Right kidney (tissue), 1 donor: Measurements from ENCODE around the gene SLC25A19.
A peak's percentile ranks its signal among the peaks of the same experiment; 100 is the strongest.
"Not testable (repeated sequence)": the region's sequence is repeated elsewhere in the genome, so short reads cannot be mapped to it uniquely, and the experiment has no call there.

Source experiments
- DNase-seq: peaks from one replicate; pipeline ENCODE4 v3.0.0-alpha.2; 2016

SLC25A19 gene

GRCh38 chr17:75301502-75302206 is 12.4 kb upstream of the SLC25A19 start:
- DNase-seq, result no peak

GRCh38 chr17:75301049-75301448 is 11.8 kb upstream of the SLC25A19 start:
- DNase-seq, result no peak

DNA sequence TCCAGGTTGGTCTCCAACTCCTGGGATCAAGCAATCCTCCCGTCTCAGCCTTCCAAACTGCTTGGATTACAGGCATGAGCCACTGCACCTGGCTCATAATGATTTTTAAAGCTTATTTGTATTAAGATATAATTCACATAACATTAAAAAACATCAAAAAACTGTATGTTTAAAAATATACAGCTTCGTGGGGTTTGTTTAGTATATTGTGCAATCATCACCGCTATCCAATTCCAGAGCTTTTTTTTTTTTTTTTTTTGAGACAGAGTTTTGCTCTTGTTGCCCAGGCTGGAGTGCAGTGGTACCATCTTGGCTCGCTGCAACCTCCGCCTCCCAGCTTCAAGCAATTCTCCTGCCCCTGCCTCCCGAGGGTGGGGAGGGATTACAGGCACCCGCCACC is 11.0 kb upstream of the SLC25A19 start:
- no peak for DNase-seq

DNA sequence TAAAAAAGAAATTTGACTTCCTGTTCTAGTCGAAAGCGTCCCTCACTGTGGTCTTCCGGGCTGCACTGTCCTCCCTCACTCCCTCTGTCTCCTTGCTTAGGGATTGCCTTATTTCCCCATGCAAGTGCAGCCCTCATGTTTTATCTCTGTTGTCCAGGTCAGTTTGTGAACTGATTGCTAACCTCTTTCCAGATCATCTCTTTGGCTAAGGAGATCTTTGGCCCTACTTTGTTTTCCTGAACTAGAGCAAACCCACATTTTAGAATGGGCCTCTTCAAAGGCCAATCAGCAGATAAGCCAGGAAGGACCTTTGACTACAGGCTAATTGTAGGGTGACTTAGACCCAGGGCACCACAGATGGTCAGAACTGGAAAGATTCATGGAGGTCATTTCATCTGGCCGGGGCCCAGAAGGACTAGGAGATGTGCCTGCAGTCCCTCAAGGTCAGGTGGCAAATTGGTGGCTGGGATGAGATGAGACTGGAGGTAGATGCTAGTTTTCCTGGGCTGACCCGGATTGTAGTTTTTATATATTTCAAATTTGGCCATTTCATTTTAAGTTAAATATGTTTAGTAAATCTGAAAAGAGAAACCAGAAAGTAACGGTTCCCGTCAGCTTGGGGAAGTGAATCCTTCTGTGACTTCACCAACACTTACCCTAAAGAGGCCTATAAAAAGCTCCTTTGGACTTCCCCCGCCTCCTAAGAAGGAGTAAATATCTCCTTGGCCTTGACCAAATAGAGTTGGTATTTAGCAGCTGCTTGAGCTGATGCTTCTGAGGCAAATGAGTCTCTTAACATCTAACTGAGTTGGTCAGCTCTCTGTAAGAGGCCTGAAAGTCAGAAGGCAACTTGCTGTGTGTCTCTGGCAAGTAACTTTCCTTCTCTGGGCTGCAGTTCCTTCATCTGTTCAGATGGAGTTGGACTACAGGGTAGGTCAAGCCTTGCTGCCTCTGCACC is 6.2 kb upstream of the SLC25A19 start:
- no peak for DNase-seq

- not testable (repeated sequence) for DNase-seq
Measured at GRCh38 chr17:75292810-75293448, 3.7 kb upstream of the SLC25A19 start.

DNA sequence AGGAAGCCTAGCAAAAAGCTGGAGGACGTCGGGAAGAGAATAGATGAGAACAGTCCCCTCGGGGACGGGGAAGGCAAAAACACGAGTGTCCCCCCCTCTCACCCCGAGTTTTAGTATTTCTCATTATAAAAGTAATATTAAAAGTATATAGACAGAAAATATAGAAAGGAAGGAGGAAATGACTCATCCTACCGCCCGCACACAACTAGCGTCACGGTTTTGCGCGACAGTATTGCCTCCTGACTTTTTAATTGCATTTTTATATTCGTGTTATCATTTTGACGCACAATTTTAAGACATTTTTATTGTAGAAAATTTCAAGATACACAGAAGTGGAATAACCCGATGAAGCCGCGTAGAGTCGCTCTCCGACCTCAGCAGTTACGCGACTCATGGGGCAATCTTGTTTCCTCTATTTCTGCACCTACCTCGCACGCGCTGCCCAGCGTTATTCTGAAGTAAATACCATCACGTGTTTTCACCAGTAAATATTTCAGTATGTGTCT is 652 bp upstream of the SLC25A19 start:
- DNase-seq, result no peak

DNA sequence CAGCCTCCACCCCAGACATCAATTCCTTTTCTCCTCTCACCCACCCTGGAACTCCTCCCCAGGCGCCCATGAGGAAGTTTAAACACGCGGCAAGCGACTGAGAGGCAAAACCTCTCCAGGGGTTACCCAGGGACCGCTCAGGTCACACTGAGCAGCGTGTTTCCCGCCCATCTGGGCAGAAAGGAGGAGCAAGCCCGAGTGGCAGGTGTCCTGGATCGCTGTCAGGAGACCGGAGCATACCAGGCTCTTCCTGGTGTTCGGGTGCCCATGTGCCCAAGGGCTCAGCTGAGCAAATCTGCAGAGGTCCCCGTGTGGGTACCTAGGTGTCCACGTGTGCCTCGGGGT is 491 bp downstream of the SLC25A19 start:
- DNase-seq, result no peak

GRCh38 chr17:75288359-75288758 is 874 bp downstream of the SLC25A19 start:
- DNase-seq, result no peak

DNA sequence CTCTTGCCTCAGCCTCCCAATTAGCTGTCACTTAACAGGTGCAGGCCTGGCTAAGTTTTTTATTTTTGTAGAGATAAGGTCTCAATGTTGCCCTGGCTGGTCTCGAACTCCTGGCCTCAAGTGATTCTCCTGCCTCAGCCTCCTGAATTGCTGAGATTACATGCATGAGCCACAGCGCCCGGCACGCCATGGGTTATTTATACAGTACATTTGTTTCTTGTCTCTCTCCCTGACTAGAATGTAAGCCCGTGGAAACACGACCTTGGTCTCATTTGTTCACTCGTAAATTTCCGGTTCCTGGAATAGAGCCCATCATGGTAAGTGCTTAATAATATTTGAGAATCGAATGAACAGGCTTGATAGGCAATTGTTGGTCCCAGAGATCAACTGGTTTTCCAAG is 2.0 kb downstream of the SLC25A19 start:
- DNase-seq, result no peak

DNA sequence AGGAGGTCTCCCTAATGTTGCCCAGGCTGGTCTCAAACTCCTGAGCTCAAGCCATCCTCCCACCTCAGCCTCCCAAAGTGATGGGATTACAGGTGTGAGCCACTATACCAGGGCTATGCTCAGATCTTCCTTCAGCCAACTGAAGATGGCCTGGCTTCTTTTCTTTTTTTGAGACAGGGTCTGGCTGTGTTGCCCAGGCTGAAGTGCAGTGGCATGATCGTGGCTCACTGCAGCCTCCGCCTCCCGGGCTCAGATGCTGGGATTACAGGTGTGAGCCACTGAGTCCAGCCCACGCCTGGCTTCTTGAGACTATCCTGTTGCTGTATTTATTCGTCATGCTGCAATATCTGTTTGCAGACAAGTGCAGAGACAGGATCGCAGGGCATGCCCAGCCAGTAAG is 4.1 kb downstream of the SLC25A19 start:
- DNase-seq, result no peak

DNA sequence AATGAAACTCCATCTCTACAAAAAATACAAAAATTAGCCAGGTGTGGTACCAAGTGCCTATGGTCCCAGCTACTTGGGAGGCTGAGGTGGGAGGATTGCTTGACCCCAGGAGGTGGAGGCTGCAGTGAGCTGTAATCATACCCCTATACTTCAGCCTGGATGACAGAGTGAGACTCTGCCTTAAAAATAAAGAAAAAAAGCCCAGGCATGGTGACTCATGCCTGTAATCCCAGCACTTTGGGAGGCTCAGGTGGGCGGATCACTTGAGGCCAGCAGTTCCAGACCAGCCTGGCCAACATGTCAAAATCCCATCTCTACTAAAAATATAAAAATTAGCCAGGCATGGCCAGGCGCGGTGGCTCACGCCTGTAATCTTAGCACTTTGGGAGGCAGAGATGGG is 9.0 kb downstream of the SLC25A19 start:
- DNase-seq, result not testable (repeated sequence)

DNA sequence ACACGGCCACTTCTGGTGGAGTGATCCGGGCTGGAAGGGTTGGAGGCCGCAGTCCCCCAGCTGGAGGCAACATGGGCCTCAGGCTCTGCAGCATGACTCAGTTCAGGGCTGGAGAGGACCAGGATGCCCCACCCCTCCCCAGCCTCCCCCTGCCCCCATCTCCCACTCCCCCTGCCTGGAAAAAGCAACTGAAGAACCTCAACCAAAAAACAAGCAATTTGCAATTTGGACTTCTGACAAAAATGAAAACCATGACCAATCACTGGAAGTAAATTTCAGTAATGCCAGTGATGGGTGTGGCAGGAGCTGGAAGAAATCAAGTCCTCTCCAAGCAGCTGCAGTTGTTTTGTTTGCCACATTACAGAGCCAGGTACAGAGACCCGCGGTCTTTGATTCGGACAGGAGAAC is 11.6 kb downstream of the SLC25A19 start:
- no peak for DNase-seq

- no peak for DNase-seq
Measured at GRCh38 chr17:75273977-75274708, 15.1 kb downstream of the SLC25A19 start.

- no peak for DNase-seq
Measured at GRCh38 chr17:75272848-75273184, 16.4 kb downstream of the SLC25A19 start.

GRCh38 chr17:75271955-75272847 is 17.0 kb downstream of the SLC25A19 start:
- no peak for DNase-seq

DNA sequence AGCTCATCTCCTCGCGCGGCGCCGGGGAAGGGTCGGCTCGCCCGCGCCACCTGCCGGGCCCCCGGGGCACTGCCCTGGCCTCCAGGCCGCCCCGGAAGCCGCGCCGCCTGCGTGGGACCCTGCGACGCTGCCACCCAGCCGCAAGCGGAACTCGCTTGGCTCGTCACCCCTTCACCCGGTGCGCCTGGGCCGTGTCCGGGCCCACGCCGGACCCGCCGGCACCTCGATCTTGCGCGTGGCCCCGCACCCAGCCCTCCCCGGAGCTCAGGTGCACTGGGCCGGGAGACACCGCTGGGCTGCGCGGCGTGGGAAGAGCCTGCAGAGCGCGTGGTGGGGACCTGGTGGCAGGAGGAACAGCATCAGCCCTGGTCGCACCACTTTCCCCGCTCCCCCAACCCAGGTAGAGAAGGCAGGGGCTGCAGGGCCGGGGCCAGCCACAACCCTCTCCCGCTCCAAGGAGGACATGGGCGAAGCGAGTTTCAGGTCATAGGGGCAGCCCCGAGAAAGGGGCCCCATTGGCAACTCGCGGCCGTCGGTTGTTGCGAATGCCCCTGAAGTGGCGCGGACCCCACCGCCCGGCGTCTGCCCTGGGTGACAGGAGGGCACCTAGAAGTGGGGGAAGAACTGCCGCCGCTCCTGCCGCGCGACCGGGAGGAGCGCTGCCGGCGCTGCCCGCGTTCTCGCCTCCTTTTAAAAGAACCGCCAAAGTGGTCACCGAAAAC is 17.8 kb downstream of the SLC25A19 start:
- DNase-seq, result peak; percentile 88

- no peak for DNase-seq
Measured at GRCh38 chr17:75270966-75271232, 18.3 kb downstream of the SLC25A19 start, which contains the start of gene MIF4GD. TSS of gene MIF4GD (minus strand) at chr17:75271231. CDS start at chr17:75270195, 1,036 bp downstream.

DNA sequence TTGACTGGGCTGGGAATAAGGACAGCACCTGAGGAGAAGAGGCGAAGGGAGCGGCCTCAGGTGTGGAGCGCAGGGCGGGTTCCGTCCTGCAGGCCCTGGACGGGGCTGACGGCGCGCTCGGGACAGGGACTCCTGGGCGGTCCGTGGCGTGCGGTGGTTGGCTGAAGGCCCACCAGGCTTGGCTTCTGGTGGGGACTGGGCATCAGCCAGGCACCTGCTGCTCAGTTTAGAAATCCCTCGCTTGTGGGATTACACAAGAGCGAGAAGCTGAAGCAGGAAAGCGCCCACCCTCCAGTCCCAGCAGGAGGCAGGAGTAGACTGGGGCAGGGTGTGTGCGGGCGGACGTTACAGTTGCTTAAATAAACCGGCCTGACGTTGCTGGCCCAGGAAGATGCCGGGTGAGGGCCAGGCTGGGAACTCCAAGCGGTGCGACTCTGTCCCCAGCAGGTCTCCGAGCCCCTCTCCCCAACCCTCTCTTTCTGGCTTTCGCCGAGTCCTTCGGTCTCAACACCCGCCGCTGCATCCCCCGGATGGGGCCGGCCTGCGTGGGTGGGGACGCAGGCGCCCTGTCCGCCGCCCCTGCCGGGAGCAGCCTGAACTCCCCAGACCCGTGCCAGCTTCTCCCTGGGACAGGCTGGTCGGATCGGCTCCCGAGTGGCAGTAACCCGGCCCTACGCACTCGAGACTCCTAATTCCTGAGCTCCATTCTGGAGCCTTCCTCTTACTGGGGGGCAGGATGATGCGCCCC is 18.8 kb downstream of the SLC25A19 start:
- peak; percentile 94 for DNase-seq

DNA sequence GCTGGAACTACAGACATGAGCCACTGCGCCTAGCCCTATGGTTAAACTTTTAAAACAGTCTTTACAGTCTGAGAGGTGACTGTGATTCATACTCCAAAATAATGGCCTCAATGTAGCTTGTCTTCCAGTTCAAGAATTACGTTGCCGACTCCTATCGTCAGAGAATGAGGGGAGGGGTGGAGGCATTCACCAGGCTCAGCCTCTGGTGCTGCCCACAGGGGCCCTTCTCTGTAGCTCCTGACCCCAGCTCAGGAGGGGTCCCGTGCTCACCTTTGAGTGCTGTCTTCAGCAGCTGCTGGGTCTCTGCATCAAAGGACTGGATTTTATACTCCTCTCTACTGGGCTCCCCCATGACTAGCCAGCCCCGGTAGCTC is 19.4 kb downstream of the SLC25A19 start:
- DNase-seq, result no peak
